Activated naive CD4-positive, alpha-beta T cell (primary cell): ENCODE data around the gene COL1A1.

ENCODE experiments used
- DNase-seq, 4 experiments: peaks; one replicate each; lab custom pipeline; 2025; lab: John Stamatoyannopoulos, UW

Gene COL1A1

DNA sequence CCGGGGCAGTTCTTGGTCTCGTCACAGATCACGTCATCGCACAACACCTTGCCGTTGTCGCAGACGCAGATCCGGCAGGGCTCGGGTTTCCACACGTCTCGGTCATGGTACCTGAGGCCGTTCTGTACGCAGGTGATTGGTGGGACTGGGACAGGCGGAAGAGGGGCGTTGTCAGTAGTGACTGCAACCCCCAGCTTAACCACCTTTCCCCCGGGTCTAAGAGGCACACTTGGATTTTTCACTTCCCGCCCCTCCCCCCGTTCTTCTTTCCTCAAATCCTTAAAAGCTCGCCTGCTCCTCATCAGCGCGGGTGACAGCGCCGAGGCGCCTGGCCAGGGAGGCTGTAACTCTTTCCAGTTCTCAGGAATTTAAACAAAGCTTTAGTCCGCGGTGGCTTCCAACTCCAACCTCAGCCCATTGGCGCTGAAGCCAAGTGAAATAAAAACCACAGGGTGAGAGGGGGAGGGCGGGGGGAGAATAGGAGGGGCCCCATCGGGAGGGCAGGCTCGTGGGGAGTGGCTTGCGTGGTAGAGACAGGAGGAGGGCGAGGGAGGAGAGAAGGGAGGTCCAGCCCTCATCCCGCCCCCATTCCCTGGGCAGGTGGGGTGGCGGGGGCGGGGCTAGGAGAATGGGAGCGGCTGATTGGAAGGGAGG is 1.5 kb downstream of the COL1A1 start:
- DNase-seq, result peak in 2 of 4 experiments; percentile 22 to 46

DNA sequence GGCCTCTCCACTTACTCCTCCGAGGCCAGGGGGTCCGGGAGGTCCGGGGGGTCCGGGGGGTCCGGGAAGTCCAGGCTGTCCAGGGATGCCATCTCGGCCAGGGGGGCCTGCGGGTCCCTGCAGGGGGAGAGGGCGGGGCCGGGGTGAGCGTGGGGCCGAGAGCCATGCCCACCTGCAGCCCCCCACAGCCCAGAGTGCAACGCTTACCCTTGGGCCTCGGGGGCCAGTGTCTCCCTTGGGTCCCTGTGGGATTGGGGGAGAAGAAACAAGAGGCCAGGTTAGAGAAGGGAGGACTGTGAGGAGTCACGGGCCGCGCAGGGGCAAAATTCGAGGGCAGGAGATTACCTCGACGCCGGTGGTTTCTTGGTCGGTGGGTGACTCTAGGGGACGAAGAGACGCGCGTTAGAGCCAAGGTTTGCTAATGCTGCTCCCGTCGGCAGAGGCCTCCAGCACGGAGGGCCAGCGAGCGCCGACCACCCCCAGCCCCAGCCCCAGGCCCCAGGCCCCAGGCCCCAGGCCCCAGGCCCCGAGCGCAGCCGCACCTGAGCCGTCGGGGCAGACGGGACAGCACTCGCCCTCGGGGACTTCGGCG is 2.1 kb downstream of the COL1A1 start:
- DNase-seq, result no peak

DNA sequence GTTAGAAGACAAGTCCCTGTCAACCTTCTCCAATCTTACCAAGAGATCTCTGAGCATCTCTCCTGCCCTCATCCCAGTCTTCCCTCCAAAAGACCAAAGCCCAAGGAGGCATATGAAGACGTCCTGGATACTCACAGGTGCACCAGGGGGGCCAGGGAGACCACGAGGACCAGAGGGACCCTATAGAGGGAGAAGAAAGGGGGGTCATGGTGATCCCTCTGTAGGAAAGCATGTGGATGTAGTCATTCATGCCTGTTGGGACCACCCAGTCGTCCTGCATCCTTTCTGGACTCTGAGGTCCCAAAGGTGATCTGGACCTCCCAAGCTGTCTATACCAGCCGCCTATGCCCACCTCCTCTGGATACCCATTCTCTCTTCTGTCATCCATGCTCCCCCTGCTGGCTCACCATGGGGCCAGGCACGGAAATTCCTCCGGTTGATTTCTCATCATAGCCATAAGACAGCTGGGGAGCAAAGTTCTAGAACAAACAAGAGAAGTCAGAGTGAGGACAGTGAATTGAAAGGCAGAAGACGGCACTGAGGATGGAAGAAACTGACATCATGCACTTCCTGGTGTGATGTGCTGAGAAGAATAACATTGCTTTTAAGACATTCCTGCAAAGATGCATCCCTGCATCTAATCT is 3.3 kb downstream of the COL1A1 start:
- DNase-seq, result peak in 1 of 4 experiments; percentile 49

DNA sequence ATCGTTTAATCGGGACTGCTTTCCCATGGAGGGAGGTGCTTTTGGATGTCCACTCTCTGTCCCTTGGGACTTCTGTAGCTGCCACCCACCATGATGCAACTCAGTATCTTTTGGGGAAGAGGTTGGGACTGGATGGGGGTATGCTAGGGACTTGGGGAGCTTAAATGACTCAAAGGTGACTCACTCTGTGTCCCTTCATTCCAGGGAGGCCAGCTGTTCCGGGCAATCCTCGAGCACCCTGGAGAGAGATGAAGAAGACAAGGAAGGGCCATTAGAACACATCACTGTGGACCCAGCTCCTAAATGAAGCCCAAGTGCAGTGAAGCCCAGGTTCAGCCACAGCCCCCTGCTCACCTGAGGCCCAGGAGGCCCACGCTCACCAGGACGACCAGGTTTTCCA is 4.6 kb downstream of the COL1A1 start:
- no peak for DNase-seq

DNA sequence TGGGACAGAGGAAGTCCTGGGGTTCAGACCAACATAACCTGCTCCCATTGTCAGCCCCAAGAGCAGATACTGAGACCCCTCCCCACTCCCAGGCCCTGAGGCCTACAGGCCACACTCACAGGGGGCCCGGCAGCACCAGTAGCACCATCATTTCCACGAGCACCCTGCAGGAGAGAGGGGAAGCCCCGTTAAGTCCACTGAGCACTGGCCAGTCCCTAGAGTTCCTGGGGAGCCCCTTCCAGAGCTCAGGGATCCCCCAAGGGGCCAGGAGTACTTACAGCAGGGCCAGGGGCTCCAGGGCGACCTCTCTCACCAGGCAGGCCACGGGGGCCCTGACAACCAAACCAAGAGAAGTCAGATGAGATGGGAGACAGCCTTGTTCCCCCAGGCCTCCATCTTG is 5.4 kb downstream of the COL1A1 start:
- no peak for DNase-seq

DNA sequence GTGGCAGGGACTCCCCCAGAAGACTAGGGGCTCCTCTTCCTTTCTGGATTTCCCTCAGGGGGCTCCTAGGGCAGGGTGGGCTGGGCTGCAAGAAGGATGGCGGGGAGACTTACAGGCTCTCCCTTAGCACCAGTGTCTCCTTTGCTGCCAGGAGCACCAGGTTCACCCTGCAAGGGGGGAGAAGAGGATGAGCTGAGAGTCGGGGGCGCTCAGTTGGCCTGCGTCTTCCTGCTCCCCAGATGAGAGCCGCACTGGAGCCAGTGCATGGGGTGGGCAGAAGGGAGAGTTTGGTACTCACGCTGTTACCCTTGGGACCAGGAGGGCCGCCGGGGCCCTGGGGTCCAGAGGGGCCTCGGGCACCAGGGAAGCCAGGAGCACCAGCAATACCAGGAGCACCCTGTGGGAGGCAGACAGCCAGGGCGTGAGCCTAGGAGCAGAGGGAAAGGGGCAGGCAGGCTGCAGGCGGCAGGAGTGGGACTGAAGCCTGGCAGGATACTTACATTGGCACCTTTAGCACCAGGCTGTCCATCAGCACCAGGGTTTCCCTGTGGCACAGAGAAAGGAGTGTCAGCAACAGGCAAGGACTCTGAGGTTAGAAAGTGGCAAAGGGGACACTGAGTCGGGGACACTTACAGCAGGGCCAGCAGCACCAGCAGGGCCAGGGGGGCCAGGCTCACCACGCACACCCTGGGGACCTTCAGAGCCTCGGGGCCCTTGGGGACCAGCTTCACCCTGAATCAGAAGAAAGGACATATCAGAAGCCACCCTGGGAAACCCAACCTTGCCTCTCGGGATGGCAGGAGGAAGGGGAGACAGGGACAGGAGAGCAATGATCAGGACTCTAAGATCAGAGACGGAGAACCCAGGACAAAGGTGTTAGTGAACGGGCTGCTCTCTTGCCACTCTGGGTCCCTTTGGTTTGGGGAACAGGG is 6.2 kb downstream of the COL1A1 start:
- no peak for DNase-seq

DNA sequence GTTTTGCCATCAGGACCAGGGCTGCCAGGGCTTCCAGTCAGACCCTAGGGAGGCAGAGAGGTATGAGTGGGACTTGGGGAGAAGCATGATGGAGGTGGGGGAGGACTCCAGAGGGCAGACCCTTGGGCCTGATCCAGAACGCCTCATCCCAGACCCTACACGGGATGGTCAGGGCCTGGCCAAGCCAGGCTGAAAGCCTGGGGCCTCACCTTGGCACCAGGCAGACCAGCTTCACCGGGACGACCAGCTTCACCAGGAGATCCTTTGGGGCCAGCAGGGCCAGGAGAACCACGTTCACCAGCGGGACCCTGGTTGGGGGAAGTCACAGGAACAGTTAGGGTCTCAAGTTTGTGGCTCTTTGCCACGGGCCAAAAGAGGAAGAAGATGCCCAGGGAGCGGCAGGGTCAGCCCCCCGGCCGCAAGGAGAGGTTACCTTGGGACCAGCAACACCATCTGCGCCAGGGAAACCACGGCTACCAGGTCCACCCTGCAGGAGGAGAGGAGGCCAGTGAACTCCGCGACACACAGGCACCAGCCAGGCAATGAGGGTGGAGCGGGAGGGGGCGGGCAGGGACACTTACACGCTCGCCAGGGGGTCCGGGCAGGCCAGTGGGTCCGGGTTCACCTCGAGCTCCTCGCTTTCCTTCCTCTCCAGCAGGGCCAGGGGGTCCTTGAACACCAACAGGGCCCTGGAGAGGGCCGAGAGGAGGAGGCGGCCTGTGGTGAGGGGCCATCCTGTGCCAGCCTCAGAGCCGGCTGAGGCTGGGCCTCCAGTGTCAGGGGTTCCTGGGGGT is 7.1 kb downstream of the COL1A1 start:
- DNase-seq, result no peak

DNA sequence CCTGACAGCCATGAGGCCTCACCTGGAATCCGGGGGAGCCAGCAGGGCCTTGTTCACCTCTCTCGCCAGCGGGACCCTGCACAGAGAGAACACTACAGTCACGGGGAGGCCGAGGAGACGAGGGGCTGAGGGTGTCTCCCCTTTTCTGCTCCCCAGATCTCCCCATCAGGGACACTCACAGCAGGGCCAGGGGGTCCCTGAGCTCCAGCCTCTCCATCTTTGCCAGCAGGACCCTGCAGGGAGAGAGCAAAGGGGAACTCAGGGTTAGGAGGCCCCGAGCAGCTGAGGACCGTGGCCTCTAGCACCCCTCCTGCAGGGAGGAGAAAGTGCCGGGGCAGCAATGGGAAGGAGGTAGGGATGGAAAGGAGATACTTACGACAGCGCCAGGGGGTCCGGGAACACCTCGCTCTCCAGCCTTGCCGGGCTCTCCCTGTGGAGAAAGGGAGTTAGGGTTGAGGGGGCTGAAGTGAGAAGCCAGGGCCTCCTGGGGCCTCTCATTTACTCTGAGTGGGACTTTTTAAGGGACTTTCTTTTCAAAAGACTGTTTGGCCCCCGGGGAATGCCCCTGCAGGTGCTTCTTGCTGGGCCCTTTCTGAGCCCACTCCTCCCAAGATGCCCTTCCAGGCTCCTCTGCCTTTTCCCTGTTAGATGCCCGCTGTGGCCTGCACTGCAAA is 8.7 kb downstream of the COL1A1 start:
- DNase-seq, result no peak

DNA sequence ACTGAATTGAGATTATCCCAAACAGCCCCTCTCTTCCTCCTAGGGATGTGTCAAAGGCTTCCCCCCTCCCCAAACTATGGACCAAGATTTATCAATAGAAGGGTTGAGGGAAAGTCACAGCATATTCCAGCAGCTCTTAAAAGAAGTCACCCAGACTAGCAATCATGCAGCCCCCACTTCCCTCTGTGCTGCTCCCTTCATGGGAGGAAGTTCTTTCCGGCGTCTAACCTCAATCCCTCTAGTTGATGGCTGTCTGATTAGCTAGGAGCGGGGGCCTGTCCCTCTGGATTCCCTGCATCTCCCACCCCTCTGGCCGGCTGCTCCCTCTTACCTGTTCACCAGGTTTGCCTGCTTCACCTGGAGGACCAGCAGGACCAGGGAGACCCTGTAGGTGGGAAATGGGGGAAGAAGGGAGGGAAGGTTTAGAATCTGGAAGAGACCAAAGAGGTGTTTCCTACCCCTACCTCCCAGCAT is 9.2 kb downstream of the COL1A1 start:
- no peak for DNase-seq

DNA sequence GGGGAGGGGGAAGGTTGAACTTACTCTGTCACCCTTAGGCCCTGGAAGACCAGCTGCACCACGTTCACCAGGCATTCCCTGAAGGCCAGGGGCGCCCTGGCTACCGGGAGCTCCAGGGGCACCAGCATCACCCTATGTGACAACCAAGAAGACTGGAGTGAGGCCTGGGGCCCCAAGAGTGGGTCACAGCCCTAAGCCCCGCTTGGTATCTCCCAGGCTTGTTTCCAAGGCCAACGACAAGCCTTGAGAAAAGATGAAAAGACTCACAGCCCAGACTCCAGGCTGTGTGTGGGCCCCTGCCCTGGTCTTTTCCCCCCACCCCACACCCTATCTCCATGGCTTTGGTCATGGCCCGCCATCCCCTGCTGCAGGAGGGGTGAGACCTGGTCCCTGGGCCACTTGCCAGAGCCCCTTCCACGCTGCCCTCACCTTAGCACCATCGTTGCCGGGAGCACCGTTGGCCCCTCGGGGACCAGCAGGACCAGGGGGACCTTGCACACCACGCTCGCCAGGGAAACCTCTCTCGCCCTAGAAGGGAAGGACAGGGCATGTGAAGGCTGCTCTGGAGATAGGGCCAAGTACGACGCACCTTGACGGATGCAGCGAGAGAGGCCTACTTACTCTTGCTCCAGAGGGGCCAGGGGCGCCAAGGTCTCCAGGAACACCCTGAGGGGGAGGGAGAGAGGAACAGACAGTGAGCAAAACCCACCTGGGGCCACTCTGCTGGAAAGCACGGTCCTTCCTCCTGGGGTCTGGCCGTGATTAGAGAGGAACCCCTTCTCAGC is 9.9 kb downstream of the COL1A1 start:
- no peak for DNase-seq

DNA sequence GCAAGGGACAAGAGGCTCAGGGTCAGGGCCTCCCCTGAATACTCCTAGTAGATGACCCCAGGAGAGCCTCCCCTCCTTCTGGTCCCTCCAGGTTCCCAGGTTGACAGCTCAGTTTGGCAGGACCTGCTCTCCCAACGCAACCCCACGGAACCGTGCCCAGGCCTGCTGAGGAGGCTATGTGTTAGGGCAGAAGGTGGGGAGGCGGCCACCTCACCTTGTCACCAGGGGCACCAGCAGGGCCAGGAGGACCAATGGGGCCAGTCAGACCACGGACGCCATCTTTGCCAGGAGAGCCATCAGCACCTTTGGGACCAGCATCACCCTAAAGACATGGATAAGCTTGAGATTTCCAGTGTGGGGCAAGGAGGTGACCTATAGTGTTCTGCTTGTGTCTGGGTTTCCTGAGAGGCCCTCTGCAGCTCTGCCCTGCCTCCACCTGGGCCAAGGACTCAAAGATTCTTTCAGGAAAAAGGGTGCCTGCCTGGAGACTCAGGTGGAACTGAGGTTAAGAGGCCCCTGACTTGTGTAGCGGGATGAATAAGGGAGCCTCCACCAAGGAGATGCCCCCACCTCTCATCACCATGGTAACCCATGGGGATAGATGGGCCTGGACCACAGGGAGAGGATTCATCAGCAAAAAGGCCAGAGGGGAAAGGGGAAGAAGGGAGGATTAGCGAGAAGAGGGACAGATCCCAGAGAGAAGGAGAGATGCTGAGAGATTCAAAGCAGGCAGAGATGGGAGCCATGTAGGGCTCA is 10.7 kb downstream of the COL1A1 start:
- DNase-seq, result no peak

DNA sequence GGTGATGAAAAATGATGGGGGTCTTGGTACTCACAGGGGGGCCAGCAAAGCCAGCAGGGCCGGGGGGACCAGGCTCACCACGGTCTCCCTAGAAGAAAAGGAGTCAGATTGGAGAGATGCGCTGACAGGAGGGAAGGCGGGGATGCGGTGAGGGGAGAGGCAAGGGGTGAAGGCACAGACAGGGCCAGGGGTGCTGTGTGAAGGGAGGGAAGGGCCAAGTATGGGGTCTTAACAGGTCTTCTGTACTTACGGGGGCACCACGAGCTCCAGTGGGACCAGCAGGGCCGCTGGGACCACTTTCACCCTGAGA is 11.2 kb downstream of the COL1A1 start:
- DNase-seq, result no peak

DNA sequence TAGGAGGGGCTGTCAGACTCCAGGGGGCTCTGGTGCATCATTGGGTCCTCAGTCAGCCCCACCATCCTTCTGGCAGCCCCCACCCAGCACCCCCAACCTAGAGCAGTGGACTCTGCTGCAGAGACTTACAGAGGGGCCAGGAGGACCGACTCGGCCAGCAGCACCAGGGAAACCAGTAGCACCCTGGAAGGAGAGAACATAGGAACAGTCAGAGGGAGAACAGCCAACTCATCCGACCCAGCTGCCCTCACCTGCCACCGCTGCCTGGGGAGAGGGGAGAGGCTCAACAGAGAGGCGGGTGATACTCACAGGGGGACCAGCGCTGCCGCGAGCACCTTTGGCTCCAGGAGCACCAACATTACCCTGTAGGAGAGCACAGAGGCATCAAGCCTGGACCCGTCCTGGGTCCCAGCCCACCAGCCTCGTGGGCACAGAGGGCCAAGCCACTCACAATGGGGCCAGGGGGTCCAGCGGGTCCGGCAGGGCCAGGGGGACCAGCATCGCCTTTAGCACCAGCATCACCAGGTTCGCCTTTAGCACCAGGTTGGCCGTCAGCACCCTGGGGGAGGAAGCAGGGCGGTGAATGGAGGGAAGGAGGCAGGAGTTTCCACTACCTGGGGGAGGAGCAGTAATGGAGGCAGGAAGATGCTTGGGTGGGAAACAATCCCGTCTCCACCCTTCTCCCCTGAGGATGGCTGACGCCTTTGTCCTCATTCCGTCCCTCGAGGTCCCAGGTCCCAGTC is 11.7 kb downstream of the COL1A1 start:
- DNase-seq, result no peak

DNA sequence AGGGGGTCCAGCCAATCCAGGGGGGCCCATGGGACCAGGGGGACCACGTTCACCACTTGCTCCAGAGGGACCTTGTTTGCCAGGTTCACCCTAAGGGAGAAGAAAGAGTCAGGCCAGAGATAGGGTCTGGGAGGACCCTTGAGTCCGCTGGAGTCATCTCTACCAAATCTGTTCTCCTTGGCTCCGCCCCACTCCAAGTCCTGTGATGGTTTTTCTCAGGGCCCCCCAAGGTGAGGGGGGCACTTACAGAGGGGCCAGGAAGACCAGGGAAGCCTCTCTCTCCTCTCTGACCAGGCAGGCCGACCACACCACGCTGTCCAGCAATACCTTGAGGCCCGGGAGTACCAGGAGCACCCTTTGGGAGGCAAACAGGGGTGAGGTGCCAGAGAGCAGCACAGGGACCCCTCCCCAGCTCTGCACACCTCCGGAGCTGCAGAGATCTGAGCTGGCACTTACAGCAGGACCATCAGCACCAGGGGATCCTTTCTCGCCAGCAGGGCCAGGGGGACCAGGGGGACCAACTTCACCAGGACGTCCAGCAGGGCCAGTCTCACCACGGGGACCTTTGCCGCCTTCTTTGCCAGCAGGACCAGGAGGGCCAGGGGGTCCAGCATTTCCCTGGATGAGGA is 12.4 kb downstream of the COL1A1 start:
- no peak for DNase-seq

DNA sequence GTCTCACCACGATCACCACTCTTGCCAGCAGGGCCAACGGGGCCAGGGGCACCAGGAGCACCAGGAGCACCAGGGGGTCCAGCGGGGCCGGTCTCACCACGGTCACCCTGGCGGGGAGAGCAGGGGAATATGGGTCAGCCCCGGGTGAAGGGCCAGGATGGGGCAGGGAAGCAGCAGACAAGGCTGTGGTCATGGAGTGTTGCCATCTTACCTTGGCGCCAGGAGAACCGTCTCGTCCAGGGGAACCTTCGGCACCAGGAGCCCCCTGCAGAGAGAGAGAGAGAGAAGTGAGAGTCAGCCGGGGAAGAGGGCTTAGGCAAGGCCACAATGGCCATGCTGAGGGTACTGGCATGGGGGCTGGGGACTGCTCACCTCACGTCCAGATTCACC is 12.9 kb downstream of the COL1A1 start:
- DNase-seq, result no peak

DNA sequence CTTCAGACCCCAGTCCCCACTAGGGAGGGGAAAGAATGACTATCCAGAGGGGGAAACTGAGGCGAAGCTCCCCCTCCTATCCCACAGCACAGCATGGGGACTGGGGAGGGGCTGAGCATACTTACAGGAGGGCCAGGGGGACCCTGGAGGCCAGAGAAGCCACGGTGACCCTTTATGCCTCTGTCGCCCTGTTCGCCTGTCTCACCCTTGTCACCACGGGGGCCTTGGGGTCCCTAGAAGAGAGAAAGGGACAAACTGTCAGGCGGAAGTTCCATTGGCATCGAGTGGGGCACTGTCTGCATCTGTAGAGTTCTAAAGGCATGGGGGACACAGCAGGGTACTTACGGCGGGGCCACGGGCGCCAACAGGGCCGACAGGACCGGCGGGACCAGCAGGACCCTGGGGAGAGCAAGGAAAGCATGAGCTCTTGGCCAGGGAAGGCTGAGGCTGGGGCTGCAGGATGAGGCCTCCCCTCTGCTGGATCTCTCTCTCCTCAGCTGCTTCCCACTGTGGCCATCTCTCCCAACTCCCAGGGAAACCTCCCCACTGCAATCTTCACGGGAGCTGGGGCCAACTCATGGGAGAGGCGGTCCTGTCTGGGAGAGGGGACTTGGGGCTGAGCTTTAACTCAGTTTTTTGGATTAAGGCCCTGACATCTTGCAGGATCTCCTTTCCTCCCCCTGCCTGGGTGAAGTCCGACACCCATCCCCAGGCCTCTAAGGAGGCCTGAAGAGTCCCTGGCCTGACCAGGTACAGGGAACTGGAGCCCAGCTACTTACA is 13.5 kb downstream of the COL1A1 start:
- no peak for DNase-seq

DNA sequence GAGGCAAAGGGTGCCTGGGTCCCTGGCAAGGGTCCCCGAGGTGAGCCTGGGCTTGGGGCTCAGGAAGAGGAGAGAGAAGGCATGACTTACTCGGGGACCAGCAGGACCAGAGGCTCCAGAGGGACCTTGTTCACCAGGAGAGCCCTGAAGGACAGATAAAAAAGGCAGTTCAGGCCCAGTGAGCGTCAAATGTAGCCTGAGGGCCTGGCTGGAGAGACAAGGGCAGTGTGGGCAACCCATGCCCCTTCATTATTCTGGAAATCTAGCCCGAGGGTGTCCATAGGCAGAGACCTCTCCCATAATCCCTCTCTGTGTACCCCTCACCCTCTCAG is 14.1 kb downstream of the COL1A1 start:
- no peak for DNase-seq
